HL-60 (cell line): ENCODE results near the gene CHCHD3.

Source experiments
- GABPA ChIP-seq: IDR thresholded peaks from 2 replicates; pipeline ENCODE4 v1.6.1; 2012; ENCODE audit warnings: low read depth
- SPI1 ChIP-seq: IDR thresholded peaks from 2 replicates; pipeline ENCODE4 v1.6.1; 2012; ENCODE audit warnings: low read depth, mild to moderate bottlenecking, borderline replicate concordance
- TF ChIP-seq, protein P1 (sequence below): IDR thresholded peaks from 2 replicates; pipeline ENCODE4 v1.6.1; 2012; ENCODE audit warnings: low read depth; ENCODE audit not compliant: insufficient replicate concordance
- TF ChIP-seq, protein P2 (sequence below): IDR thresholded peaks from one replicate; pipeline ENCODE4 v1.5.1; 2011; ENCODE audit warnings: low read length, control low read depth, inconsistent platforms; ENCODE audit not compliant: insufficient read depth

DNA sequence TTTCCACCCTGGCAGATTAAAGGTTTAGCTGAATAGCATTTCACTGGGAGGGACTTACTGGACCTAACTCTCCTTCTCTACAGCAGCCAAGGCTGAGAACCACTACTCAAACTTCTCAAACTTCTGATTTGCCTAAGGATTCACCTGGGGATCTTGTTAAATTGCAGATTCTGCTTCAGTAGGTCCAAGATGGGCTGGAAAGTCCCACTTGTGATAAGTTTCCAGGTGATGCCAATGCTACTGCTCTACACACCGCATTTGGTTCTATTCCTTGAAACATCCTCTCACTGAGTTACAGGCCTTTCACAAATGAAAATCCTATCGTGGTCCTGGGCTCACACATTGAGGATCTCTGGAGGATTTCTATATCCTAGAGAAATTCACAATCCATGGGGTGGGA, 147.9 kb downstream of the CHCHD3 start:
- TF ChIP-seq, protein P1, sequence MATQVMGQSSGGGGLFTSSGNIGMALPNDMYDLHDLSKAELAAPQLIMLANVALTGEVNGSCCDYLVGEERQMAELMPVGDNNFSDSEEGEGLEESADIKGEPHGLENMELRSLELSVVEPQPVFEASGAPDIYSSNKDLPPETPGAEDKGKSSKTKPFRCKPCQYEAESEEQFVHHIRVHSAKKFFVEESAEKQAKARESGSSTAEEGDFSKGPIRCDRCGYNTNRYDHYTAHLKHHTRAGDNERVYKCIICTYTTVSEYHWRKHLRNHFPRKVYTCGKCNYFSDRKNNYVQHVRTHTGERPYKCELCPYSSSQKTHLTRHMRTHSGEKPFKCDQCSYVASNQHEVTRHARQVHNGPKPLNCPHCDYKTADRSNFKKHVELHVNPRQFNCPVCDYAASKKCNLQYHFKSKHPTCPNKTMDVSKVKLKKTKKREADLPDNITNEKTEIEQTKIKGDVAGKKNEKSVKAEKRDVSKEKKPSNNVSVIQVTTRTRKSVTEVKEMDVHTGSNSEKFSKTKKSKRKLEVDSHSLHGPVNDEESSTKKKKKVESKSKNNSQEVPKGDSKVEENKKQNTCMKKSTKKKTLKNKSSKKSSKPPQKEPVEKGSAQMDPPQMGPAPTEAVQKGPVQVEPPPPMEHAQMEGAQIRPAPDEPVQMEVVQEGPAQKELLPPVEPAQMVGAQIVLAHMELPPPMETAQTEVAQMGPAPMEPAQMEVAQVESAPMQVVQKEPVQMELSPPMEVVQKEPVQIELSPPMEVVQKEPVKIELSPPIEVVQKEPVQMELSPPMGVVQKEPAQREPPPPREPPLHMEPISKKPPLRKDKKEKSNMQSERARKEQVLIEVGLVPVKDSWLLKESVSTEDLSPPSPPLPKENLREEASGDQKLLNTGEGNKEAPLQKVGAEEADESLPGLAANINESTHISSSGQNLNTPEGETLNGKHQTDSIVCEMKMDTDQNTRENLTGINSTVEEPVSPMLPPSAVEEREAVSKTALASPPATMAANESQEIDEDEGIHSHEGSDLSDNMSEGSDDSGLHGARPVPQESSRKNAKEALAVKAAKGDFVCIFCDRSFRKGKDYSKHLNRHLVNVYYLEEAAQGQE, result no peak
- TF ChIP-seq, protein P2, sequence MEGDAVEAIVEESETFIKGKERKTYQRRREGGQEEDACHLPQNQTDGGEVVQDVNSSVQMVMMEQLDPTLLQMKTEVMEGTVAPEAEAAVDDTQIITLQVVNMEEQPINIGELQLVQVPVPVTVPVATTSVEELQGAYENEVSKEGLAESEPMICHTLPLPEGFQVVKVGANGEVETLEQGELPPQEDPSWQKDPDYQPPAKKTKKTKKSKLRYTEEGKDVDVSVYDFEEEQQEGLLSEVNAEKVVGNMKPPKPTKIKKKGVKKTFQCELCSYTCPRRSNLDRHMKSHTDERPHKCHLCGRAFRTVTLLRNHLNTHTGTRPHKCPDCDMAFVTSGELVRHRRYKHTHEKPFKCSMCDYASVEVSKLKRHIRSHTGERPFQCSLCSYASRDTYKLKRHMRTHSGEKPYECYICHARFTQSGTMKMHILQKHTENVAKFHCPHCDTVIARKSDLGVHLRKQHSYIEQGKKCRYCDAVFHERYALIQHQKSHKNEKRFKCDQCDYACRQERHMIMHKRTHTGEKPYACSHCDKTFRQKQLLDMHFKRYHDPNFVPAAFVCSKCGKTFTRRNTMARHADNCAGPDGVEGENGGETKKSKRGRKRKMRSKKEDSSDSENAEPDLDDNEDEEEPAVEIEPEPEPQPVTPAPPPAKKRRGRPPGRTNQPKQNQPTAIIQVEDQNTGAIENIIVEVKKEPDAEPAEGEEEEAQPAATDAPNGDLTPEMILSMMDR, result no peak
- TF ChIP-seq SPI1 (no peak), GABPA (no peak)
